Prostate gland (tissue), 2 donors: Measurements from ENCODE around the gene DIPK1B.

Experiments used
- CTCF ChIP-seq, 4 experiments: fragments of 200-600 bp in 2 of 4; fragments of 450-650 bp in 2 of 4; sonication (generic) in 2 of 4; IDR thresholded peaks; 1 replicate in 3 of 4; 2 replicates in 1 of 4; pipeline ENCODE4 v1.5.1; 2016 to 2019; ENCODE audit warnings: antibody characterized with exemption in 4 of 4, mild to moderate bottlenecking in 2 of 4, moderate library complexity in 2 of 4
- POLR2A ChIP-seq: fragments of 450-650 bp; IDR thresholded peaks from one replicate; pipeline ENCODE4 v1.6.1; 2016; ENCODE audit warnings: antibody characterized with exemption, mild to moderate bottlenecking

- TF ChIP-seq CTCF (IDR thresholded peaks at IDR 0.05) (no peak), POLR2A (no peak)
Observed at GRCh38 chr9:136751244-136751643, 38.9 kb downstream of the DIPK1B start.
